ENCODE data around the gene AMH.

- TF ChIP-seq, protein P1, sequence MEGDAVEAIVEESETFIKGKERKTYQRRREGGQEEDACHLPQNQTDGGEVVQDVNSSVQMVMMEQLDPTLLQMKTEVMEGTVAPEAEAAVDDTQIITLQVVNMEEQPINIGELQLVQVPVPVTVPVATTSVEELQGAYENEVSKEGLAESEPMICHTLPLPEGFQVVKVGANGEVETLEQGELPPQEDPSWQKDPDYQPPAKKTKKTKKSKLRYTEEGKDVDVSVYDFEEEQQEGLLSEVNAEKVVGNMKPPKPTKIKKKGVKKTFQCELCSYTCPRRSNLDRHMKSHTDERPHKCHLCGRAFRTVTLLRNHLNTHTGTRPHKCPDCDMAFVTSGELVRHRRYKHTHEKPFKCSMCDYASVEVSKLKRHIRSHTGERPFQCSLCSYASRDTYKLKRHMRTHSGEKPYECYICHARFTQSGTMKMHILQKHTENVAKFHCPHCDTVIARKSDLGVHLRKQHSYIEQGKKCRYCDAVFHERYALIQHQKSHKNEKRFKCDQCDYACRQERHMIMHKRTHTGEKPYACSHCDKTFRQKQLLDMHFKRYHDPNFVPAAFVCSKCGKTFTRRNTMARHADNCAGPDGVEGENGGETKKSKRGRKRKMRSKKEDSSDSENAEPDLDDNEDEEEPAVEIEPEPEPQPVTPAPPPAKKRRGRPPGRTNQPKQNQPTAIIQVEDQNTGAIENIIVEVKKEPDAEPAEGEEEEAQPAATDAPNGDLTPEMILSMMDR (IDR thresholded peaks at IDR 0.05): no peak
- TF ChIP-seq POLR2A (IDR thresholded peaks at IDR 0.05): peak in 1 of 2 donors; percentile 12
These were observed 33.1 kb downstream of the AMH start, which contains the start of gene PEAK3 for GRCh38 chr19:2282062-2282861.

Data from thyroid gland (tissue), 4 donors.